ENCODE data around the gene VPS51. TPM values are rescaled to one million over a fixed set of nuclear protein-coding genes. Genes with fewer than 3 reads are reported as not detected.

The VPS51 gene
- total RNA-seq, result 209 and 240 TPM in 2 replicates

DNA sequence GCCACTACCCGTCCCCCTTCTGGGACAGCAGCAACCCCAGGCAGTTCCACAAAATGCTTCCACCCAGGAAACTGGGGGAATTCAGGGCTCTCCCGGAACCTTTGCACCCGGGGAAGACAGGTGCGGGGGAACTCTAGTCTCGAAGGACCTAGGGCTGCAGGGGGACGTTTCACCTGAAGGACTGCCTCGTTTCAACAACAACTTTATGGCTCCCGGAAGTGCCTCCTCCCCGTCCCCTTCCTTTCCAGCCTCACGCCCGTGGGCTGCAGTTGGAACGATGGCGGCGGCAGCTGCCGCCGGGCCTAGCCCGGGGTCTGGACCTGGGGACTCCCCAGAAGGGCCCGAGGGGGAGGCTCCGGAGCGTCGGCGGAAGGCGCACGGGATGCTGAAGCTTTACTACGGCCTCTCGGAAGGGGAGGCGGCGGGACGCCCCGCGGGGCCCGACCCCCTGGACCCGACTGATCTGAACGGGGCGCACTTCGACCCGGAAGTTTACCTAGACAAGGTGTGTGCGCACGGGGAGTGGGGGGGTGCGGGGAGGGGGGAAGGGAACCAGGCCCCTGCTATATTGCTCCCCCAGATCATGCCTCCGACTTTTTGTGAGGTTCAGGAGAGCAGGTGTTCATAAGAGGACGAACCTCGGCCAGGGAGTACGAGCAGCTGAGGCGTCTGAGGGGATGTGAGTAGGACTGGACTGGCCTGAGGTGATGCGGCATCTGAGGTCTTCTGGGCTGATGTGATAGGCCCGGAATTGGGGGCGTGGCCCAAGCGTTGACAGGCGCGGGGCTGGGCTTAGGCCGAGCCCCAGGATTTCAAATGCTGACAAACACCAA, at the start of gene VPS51:
VPS51 (plus strand) TSS at position 241 of the 833 bp plus-strand sequence; CDS start at position 278, 37 bp downstream.

DNA sequence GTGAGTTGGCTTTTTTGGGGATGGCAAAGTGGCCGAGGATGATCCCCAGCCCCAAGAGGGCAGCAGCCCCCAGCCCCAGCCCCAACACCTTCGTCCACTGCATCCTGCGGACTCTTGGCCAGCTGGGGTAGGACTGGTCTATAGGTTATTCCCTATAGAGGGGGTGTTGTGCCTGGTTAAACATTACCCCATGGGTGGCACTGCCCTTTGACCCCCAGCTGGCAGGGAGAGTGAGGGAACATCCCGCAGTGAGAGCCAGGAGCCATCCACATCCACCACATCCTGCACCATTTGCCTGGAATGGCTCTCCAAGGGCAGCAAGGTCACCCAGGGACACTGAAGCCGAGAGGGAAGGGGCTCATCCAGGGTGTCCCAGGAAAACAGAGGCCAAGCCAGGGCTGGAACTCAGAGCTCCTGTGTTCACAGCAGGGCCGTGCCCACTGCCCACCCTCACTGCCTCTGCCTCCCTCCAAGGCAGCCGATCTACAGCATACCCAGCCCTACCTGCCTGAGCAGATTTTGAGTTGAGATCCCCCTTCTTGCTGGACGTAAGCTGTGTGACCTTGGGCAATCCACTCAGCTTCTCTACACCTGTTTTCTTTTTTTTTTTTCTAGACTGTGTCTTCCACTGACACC, 37.5 kb upstream of the VPS51 start, which contains the start of gene NAALADL1:
NAALADL1 (minus strand) TSS at position 135 of the 636 bp plus-strand sequence; CDS start at position 103, 32 bp downstream.

DNA sequence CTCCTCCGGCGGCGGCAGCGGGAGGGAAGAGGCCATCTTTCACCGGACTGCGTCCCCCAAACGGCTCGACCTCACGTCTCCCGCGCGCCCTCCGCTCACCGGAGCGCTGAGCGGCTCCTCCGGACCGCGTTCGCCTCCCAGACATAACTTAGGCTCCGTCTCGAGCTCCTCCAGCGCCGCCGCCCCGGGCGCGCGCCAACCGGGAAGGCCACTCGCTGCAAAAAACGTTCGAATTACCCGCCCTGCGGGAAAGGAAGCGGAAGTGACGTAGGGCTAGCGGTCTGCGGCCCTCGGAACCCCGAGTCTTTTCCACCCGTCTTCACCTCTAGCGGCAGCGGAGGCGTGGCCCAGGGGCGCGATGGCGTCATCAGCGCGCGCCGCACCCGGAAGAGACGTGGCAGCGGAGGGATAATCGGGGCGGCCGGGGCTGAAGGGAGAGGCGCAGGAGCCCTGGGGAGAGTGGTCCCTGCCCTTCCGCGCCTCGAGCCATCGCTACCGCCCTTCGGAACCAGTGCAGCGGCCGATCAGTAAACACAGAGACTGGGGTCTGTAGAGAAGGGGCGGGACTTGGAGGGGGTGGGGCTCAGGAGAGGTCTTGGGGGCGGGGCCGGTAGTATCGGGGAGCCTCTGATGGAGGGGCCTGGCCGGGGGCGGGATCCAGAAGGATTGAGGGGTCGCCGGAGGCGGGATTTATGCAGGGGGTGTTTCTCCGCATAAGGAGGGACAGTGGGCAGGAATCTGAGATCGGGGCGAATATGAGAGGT, 12.0 kb upstream of the VPS51 start, which contains the start of the genes CDCA5 and ZFPL1:
CDCA5 (minus strand) TSS at position 207 of the 764 bp plus-strand sequence; CDS start at position 145, 62 bp downstream.
ZFPL1 (plus strand) TSS at position 389 of the 764 bp plus-strand sequence. CDS start 477 bp downstream, outside the sequence.

DNA sequence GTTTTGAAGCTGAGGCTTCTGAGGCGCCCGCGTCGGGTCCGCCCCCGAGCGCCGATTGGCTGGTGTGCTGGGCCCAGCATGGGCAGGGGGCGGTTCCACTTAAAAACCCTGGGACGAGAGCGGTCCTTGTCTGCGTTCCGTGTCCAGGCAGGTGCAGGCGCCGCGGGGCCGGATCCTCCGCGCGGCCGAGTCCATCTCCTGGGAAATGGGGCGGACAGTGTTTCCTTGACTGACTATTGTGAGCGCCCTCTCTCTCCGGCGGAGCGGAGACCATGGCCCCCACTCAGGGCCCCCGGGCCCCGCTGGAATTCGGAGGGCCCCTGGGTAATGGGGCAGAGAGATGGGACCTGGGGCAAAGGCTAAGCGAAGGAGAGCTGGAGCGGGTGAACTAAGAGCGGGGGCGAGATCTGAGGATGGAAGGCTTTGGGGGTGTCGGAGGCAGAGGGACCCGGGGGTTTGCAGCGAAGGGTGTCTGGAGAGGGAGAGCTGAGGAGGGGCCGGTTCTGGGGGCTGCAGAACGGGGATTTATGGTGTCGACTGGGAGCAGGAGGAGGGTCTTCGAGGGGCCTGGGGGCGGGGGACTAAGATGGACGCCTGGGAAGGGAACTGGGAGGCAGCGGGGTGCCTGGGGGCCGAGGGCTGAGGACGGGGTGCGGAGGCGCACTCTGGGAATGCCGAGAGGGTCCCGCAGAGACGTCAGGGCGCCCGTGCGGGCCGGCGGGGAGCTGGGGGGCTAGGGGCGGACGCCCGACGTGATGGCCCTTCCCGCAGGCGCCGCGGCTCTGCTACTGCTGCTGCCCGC, 15.9 kb downstream of the VPS51 start, which contains the start of gene TM7SF2:
TM7SF2 (plus strand) TSS at position 129 of the 802 bp plus-strand sequence; CDS start at position 273, 144 bp downstream.

DNA sequence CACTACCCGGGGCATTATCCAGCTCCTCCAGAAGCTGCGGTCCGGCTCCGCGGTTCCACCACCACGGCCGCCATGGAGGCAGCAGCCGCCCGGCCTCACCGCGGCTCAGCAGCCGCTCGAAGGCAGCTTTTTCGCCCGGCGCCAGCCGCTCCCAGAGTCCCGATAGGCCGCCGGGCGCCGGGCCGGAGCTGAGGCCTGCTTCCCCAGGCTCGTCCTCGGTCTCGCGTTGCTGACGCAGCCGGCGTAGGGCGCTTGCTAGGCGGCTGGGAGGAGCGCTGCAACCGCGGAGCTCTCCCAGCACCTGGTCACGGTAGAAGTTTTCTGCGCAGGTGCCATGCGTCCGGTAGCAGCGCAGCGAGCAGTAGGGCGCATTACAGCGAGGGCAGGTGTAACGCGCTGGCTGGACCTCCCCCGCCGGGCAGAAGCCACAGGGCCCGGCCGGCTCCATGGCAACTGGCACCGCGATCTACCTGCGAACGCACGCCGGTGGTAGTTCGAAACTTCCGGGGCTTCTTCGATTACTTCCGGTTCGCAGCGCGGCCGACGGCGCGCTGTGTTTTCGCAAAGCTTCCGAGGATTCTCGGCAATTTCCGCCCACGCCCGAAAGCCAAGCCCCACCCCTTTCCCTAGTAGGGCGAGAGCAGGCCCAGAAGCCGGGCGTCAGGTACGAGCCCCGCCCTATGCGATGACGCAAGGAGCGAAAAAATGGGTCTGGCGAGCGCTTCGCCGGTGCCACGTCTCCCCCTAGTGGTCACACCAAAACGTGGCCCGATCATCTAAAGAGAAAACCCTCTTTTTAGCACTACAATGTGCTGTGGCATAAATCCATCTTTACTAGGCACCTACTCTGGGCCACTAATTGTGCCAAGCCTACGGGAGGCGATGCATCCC, 21.4 kb downstream of the VPS51 start, which contains the start of gene ZNHIT2:
ZNHIT2 (minus strand) TSS at position 496 of the 891 bp plus-strand sequence; CDS start at position 448, 48 bp downstream.

DNA sequence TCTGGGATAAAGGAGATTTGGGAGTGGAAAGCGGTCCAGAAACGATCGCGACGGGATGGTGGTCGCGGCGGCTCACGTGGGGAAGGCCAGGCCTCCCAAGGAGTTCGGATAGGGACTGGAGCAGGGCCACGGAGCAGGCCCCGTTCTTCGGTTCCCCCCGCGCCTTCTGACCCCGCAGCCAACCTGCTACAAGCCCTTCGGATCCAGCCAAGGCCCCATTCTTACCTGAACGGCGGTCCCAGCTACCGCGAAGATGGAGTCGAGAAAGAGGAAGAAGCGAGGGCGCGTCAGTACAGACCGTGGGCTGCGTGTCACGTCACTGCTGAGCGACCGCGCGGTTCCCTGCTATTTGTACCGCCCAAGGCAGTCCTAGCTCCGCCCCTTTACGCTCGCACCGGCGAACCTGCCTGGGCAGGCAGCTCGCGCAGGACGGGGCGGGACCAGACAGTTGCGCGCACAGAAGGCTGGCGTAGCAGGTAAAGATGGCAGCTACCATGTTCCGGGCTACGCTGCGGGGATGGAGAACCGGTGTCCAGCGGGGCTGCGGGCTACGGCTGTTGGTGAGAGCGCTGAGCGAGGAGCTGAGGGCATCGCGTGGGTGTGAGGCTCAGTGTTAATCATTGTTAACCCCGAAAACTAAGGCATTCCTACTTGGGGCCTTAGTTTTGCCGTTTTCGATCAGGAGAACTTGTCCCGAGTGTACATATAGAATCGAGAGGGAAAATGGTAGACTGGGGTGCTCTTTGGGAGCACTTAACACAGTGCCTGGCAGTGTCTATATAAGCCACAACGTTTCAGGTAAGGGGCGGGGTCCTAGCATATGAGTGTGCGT, 26.1 kb downstream of the VPS51 start, which contains the start of the genes FAU and MRPL49:
FAU (minus strand) TSS at position 270 of the 832 bp plus-strand sequence. CDS start 321 bp downstream, outside the sequence.
MRPL49 (plus strand) TSS at position 457 of the 832 bp plus-strand sequence; CDS start at position 483, 26 bp downstream.

DNA sequence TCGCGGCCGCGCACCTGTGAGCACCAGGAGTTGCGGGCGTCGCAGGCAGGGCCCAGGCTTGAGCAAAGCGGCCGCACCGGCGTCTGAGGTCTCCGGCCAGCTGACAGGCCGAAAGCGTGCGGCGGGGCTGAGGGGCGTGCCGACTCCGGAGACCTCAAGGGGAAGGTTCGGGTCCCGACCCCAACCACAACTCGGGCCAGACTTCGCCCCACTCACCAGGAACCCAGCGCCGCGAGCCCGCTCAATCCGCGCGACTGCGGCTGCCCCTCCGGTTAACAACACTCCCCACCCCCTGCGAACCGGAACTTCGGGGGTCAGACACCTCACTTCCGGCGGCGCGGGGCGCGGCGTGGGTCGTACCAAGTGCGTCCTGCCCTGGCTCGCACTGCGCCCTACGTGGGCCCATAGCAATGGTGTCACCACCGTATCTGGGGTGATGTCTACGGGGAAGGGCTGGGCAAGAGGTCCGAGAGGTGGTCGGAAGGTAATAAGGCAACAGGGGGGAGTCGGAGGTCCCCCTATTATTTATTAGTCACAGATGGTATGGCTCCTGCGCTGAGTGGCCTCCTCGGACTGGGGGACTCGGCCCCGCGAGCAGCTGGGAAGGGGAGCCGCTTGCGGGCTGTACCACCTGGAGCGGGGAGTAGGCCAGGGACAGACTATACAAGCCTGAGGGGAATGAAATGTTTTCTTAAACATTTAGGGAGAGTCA, 38.4 kb downstream of the VPS51 start, which contains the start of gene SYVN1:
SYVN1 (minus strand) TSS at position 280 of the 712 bp plus-strand sequence. CDS start 918 bp downstream, outside the sequence.

Small RNA genes within 50 kb of the gene (small RNA-seq; reads per million reads assigned to genes)
- gene HIGD1AP10, result not detected
- gene PDCL2P2, result not detected
- 5.8 reads per million, percentile 82 among the genes with 10 or more reads in this experiment for gene RNU2-23P

Other genes with a start within 250 kb of the VPS51 start
- gene EHD1, start 217.6 kb upstream of the VPS51 start, total RNA-seq, result 86.5 and 115 TPM in 2 replicates
- gene ATG2A, start 179.0 kb upstream of the VPS51 start, total RNA-seq, result 17.5 and 19.2 TPM in 2 replicates
- gene PPP2R5B, start 171.5 kb upstream of the VPS51 start, total RNA-seq, result 12.3 and 14.6 TPM in 2 replicates
- gene GPHA2, start 160.3 kb upstream of the VPS51 start, total RNA-seq, result not detected in 2 replicates
- not detected in 2 replicates for gene MAJIN, start 124.1 kb upstream of the VPS51 start, total RNA-seq
- gene BATF2, start 99.2 kb upstream of the VPS51 start, total RNA-seq, result 1.2 and 2.3 TPM in 2 replicates
- gene ARL2, start 82.1 kb upstream of the VPS51 start, total RNA-seq, result 71.7 and 85.9 TPM in 2 replicates
- 16.6 and 19.4 TPM in 2 replicates for gene SNX15, start 68.8 kb upstream of the VPS51 start, total RNA-seq
- gene SAC3D1, start 55.0 kb upstream of the VPS51 start, total RNA-seq, result 7.0 and 9.6 TPM in 2 replicates
- 34.1 and 35.2 TPM in 2 replicates for gene NAALADL1, start 37.7 kb upstream of the VPS51 start, total RNA-seq
- gene CDCA5, start 12.2 kb upstream of the VPS51 start, total RNA-seq, result 1.3 and 1.5 TPM in 2 replicates
- gene ZFPL1, start 12.0 kb upstream of the VPS51 start, total RNA-seq, result 45.6 and 48.7 TPM in 2 replicates
- gene TM7SF2, start 15.7 kb downstream of the VPS51 start, total RNA-seq, result 16.9 and 18.1 TPM in 2 replicates
- gene ZNHIT2, start 21.5 kb downstream of the VPS51 start, total RNA-seq, result 10.4 and 13.6 TPM in 2 replicates
- 66.9 and 79.2 TPM in 2 replicates for gene FAU, start 25.9 kb downstream of the VPS51 start, total RNA-seq
- gene MRPL49, start 26.1 kb downstream of the VPS51 start, total RNA-seq, result 49.1 and 52.9 TPM in 2 replicates
- 21.4 and 28.7 TPM in 2 replicates for gene SYVN1, start 38.3 kb downstream of the VPS51 start, total RNA-seq
- gene SPDYC, start 74.0 kb downstream of the VPS51 start, total RNA-seq, result not detected in 2 replicates
- 168 and 174 TPM in 2 replicates for gene CAPN1, start 85.7 kb downstream of the VPS51 start, total RNA-seq
- 2.1 and 3.4 TPM in 2 replicates for gene POLA2, start 165.7 kb downstream of the VPS51 start, total RNA-seq
- 79.5 and 82.8 TPM in 2 replicates for gene CDC42EP2, start 218.7 kb downstream of the VPS51 start, total RNA-seq
- 56.3 and 60.6 TPM in 2 replicates for gene DPF2, start 237.6 kb downstream of the VPS51 start, total RNA-seq

All from hair follicle dermal papilla cell (primary cell).